CD4-positive, alpha-beta T cell treated with Interleukin-6 for 4 hours (primary cell): ENCODE data around the gene CR1.
"Not testable (repeated sequence)": the region's sequence is repeated elsewhere in the genome, so short reads cannot be mapped to it uniquely, and the experiment has no call there.

Source experiments
- DNase-seq: peaks from one replicate; pipeline ENCODE4 v3.0.0-alpha.2; 2020; ENCODE audit warnings: mixed read lengths

CR1 gene

GRCh38 chr1:207495801-207496792 lies at the start of gene CR1:
TSS of gene CR1 (plus strand) at chr1:207496157. CDS start at chr1:207496268, 111 bp downstream.
- DNase-seq = peak; percentile 55

GRCh38 chr1:207453710-207454045 lies 42.3 kb upstream of the CR1 start:
- DNase-seq = no peak

GRCh38 chr1:207454046-207454964 lies 41.7 kb upstream of the CR1 start, which contains the start of gene CR2:
TSS of gene CR2 (plus strand) at chr1:207454328. CDS start at chr1:207454419, 91 bp downstream.
- peak; percentile 54 for DNase-seq

- no peak for DNase-seq
Measured at GRCh38 chr1:207455183-207455754, 40.7 kb upstream of the CR1 start.

DNA sequence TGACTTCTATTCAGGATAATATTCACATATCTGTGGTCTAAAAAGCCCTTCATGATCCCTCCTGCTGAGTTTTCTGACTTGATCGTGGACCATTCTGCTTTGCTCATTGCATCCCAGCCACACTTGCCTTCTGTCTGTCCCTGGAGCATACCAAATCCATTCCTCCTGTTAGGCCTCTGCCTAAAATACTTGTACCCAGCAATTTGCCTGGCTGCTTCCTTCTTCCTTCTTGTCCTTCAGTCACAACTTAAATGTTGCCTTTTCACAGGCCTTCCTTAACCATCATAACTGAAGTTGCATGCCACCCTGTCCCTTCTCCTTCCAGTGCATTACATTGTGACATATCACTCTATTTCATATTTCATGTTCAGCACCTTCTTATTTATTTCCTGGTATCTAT lies 37.5 kb upstream of the CR1 start:
- no peak for DNase-seq

- peak; percentile 46 for DNase-seq
Measured at GRCh38 chr1:207459008-207459407, 36.9 kb upstream of the CR1 start.

- no peak for DNase-seq
Measured at GRCh38 chr1:207461649-207462048, 34.3 kb upstream of the CR1 start.

DNA sequence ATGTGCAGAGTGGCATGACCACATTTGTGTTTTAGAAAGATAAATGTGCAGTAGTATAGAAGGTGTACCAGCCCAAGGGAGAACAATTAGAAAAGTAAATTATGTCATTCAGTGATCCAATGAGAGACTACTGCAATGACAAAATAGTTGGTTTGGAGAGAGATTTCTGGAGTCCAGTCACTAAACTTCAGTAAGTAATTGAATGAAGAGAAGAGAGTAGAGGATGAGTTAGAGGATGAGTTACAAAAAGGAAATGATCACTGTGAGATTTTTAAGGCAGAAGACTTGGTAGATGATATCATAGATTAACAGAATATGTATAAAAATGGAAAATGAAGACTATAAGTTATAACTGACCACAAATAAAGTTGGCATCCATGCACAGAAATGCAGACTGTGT lies 33.4 kb upstream of the CR1 start:
- DNase-seq = no peak

- no peak for DNase-seq
Measured at GRCh38 chr1:207463021-207463420, 32.9 kb upstream of the CR1 start.

- no peak for DNase-seq
Measured at GRCh38 chr1:207463571-207463970, 32.4 kb upstream of the CR1 start.

- peak; percentile 30 for DNase-seq
Measured at GRCh38 chr1:207470927-207471326, 25.0 kb upstream of the CR1 start.

DNA sequence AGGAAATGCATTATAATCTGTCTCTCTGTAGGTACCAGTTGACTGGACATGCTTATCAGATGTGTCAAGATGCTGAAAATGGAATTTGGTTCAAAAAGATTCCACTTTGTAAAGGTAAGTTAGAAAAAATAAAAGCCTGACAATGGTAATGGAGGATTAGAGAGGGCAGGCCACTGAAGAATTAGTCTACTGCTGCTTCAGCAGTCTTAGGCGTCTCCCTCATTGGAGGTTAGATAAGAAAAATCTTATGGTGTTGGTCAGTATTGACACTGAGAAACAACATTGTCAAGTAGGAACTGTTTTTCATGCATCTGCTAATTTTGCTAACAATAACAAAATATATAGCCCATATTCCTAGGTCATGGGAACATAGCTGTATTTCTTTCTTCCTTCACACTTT lies 21.7 kb upstream of the CR1 start:
- DNase-seq = no peak

DNA sequence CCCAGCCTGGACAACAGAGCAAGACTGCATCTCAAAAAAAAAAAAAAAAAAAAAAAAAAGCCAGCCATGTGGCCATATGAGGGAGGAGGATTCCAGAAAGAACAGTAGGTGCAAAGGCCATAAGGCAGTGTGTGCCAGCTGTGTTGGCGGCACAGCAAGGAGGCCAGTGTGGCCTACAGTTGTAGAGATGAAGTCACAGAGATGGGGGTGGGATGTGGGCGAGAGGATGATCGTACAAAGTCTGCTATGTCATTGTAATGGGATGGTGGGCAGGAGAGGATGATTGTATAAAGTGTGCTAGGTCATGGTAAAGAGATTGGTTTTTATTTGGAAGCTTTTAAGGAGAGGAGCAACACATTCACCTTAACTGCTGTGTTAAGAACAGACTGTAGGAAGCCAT lies 9.8 kb upstream of the CR1 start:
- DNase-seq = no peak

- no peak for DNase-seq
Measured at GRCh38 chr1:207487636-207488035, 8.3 kb upstream of the CR1 start.

DNA sequence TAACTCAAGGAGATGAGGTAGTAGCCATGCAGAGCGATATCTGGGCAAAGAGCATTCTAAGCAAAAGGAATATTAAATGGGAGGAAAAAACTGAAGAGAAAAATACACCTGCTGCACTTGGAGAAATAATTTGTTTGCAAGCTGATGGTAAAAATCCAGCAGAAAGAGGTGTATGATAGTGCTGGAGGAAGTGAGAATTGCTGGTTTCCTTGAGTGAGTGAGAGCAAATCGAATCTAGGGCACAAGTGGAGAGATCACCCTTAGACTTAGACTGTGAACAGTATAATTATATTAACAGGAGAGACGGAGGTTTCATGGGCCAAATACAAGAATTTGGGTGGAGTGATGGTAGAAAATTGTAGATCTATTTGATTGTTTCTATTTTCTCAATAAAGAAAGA lies 2.7 kb upstream of the CR1 start:
- no peak for DNase-seq

GRCh38 chr1:207494171-207494570 lies 1.8 kb upstream of the CR1 start:
- no peak for DNase-seq

GRCh38 chr1:207495281-207495680 lies 676 bp upstream of the CR1 start:
- not testable (repeated sequence) for DNase-seq

GRCh38 chr1:207497941-207498340 lies 2.0 kb downstream of the CR1 start:
- DNase-seq = no peak

DNA sequence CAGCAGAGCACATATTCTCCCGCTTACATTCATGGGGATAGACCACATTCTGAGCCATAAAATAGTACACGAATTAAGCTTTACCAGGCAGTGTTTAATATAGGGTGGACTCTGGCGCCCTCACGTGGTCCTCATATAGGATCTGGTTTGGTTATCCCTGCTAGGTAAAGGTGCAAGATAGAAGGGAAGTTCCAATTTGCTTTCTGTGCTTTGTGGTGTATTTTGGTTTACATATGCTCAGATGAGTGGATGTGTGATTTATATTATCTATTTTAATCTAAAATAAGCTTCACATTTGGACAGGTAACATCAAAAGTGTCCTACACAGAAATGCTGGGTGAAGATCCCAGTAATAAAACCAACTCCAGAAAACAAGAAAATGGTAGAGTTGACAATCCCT lies 3.6 kb downstream of the CR1 start:
- DNase-seq = peak; percentile 77

- DNase-seq = no peak
Measured at GRCh38 chr1:207500306-207500705, 4.3 kb downstream of the CR1 start.

DNA sequence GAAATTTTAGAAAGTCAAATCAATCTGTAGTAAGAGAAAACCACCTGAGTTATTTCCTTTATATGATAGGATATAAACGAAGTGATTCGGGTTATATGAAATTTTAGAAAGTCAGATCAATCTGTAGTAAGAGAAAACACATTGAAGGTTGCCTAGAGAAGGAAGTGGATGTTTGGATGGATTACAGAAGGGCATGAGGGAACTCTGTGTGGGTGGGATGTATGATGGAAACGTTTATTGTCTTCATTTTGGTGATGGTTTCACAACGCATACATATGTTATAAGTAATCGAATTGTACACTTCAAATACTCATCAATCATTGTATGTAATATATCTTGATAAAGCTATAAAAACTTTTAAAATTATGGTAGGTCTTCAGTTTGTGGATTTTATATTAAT lies 5.1 kb downstream of the CR1 start:
- no peak for DNase-seq

DNA sequence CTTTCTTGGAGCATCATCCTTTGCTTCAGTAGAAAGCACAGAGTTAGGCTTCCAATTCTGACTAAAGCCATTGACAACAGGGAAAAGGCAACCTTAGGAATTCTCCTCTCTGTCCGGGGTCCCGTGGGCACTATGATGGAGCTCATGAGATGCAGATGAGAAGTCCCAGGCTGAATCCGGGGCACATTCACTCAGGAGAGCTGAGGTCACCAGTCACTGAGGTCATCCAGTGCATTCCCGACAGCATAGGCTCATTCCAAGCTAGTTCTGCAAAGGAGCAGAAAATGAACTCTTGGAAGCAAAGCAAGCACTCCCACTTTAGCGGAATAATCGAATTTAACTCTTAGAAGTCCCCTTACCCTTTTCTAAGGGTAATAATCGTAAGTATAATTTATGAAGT lies 6.8 kb downstream of the CR1 start:
- no peak for DNase-seq

- DNase-seq = no peak
Measured at GRCh38 chr1:207503950-207504349, 8.0 kb downstream of the CR1 start.
